NCI-H2171 (cell line): Measurements from ENCODE around the gene NIT2.

Experiments
- DNase-seq: peaks from one replicate; lab custom pipeline; 2025; lab: John Stamatoyannopoulos, UW

Gene NIT2

DNA sequence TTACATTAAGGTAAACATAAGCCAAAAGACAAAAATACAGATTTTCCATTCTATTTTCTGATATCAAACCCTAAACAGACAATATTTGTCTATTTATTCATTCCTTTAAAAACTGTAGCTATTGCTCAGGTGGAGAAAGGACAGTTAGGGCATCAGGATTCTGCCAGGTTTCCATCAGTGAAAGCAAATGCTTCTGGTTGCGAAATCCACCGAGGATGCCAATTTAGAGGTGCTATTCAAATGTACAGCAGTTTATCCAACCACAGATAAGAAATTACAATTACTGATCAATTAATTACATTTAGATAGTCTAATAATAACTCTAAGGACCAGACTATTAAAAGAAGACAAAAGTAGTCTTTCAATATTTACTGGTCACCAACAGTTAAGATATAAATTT lies 62.4 kb downstream of the NIT2 start:
- no peak for DNase-seq

GRCh38 chr3:100399341-100400071 lies 64.9 kb downstream of the NIT2 start:
- no peak for DNase-seq

- DNase-seq: no peak
Measured at GRCh38 chr3:100400419-100400779, 65.8 kb downstream of the NIT2 start.

DNA sequence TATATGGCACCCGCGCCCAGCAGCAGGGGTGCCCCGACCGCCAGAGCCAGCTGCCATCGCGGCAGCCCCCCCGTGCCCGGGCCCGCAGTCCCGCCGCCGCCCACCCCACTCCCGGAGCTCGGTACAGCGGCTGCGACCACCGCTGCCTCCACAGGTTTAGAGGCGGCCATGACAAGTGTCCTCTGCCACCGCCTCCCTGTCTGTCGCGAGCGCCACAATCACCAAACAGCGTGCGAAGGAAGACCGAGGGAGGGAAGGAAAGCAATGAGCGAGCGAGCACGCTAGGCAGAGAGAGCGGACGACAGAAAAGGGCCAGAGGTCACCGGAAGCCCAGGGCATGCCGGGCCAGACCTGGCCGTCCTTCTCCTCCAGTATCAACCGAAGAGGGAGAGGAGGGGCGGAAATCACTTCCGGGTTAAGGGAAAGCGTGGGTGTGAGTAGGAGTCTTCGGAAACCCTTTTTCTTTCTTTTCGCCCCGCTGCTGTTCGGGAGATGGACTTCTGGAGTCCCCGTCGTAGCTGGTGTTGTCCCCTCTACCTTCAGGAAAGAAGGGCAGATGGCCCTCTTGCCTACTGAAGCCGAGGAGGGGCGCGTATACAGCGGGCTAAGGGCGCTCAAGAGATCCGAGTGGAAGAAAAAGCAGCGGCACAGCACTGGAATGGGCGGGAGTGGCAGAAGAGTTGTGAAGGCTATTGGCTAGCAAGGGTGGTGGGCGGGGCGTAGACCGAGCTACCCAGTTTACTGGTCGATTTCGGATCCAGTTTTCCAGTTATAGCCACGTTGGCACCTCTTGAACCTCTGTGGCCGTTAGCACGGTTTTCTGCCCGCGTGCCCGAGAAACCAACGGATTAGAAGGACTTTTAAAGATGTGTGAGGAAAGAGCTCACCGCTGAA lies 66.5 kb downstream of the NIT2 start, which contains the start of the genes LNP1 and TOMM70:
TSS of gene LNP1 (plus strand) at position 760 of the 894 bp plus-strand sequence. CDS start 28,191 bp downstream, outside the sequence.
TSS of gene TOMM70 (minus strand) at position 310 of the 894 bp plus-strand sequence. CDS start at position 170, 140 bp downstream.
- peak; percentile 99 for DNase-seq

- peak; percentile 55 for DNase-seq
Measured at GRCh38 chr3:100401674-100402041, 67.1 kb downstream of the NIT2 start.

GRCh38 chr3:100402256-100402655 lies 67.7 kb downstream of the NIT2 start:
- DNase-seq: peak; percentile 9

DNA sequence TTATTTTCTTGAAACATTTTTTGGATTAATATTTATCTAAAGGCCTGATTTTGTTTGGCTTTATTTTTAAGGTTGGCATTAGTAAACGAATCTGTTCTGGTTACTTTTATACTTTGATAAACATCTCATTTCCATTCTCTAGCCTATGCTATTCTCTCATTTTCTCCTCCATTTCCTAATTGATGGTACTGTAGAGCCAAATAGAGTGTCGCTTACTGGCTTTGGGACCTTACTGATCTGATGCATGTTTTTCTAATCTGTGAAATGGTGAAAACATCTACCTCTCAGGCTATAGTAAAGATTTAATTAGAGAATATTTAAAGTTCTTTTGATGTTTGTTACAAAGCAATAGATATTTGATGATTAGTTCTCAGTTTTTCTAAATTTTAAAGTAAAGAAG lies 68.3 kb downstream of the NIT2 start:
- no peak for DNase-seq

DNA sequence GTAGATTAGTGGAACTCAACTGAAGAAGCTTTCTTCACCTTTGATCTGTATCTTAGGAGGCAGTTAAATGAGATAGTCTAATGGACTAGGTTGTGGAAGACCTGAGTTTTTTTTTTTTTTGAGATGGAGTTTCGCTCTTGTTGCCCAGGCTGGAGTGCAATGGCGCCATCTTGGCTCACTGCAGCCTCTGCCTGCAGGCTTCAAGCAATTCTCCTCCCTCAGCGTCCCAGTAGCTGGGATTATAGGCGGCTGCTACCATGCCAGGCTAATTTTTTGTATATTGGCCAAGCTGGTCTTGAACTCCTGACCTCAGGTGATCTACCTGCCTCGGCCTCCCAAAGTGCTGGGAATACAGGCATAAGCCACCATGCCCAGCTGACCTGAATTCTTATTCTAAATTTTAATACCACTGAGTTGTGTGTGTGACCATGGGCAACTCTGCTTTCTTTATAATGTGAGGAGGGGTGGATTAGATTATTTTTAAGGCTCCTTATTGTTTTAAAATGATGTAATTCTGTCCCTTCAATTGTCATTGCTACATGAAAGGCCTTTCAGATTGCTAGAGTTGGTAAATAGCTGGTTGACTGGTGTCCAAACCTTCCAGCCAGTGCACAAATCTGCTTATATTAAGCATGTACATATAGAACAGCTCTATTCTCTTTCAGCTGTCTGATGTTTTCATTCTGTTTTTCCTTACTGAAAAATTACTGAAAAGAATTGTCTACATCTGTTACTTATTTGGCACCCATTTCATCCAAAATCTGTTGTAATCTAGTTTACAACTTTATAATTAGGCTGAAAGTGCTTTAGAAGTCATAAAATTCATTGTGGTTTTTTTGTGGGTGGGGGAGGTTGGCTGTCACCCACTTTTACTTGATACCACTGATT lies 69.0 kb downstream of the NIT2 start:
- DNase-seq: peak; percentile 1

- DNase-seq: no peak
Measured at GRCh38 chr3:100404250-100404548, 69.6 kb downstream of the NIT2 start.

- no peak for DNase-seq
Measured at GRCh38 chr3:100407164-100407563, 72.6 kb downstream of the NIT2 start.

- DNase-seq: no peak
Measured at GRCh38 chr3:100407977-100408532, 73.5 kb downstream of the NIT2 start.
